Measurements from ENCODE around the gene RNGTT. TPM values are rescaled to one million over a fixed set of nuclear protein-coding genes. Genes with fewer than 3 reads are reported as not detected.
"Not testable (repeated sequence)": the region's sequence is repeated elsewhere in the genome, so short reads cannot be mapped to it uniquely, and the experiment has no call there.

RNGTT gene
- total RNA-seq, 1 donor, result 28.8 TPM

DNA sequence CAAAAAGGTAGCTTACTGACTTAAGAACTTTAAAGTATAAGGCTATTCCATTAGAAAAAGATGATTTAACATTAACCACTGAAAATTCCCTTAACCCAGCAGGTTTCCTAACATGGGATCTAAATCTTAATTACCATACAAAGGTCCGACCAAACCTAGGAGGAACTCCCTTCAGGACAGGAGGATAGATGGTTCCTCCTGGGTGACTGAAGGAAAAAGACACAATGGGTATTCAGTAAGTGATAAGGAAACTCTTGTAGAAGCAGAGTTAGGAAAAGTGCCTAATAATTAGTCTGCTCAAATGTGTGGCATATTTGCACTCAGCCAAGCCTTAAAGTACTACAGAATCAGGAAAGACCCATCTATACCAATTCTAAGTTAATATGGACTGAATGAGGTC lies 237.0 kb downstream of the RNGTT start:
- not testable (repeated sequence) for H3K27me3 ChIP-seq (ENCODE audit: insufficient read depth, low read length); H3K4me3 ChIP-seq (ENCODE audit: low read length); H3K4me1 ChIP-seq (ENCODE audit: insufficient read depth, low read length); H3K9me3 ChIP-seq (ENCODE audit: low read depth, low read length)

DNA sequence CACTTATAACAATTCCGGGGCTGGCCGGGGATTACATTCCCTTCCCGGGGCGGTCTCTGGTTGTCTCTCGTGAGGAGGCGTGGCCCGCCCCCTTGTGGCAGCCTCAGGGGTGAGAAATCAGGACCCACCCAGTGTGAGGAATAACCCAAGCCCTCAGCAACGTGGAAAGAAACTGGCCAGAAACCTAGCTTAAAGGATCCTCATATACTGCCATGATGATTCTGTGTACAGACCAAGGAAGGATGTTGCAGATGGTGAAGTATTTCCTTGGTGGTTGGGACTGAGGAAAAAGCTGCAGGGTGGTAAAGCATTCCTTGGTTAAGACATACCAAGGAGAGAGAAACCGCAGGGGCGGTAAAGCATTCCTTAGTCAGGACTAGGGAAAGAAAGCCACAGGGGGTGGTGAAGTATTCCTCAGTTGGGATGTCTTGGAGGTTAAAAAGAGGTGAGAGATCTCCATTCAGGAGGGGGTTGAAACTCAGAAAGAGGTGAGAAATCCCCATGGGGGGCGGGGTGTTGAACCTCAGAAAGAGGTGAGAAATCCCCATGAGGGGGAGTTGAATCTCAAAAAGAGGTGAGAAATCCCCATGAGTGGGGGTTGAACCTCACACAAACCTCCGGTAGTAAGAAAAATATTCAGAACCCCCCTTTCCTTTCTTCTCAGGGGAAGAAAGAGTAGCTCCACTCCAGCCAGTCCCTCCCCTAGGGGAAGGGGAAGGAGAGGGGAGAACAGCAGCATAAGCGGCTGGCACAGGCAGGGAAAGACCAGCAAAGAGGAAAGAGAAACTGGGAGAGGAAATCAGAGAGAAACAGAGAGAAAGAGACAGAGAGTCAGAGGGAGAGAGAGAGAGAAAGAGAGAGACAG lies 238.1 kb downstream of the RNGTT start:
- no peak overlapping the region for H3K4me3 ChIP-seq (ENCODE audit: low read length)
- H3K27me3 ChIP-seq (ENCODE audit: insufficient read depth, low read length), result no peaks in the 10 kb centered on the region
- H3K4me1 ChIP-seq (ENCODE audit: insufficient read depth, low read length), result no peaks in the 10 kb centered on the region
- H3K9me3 ChIP-seq (ENCODE audit: low read depth, low read length), result no peaks in the 10 kb centered on the region

DNA sequence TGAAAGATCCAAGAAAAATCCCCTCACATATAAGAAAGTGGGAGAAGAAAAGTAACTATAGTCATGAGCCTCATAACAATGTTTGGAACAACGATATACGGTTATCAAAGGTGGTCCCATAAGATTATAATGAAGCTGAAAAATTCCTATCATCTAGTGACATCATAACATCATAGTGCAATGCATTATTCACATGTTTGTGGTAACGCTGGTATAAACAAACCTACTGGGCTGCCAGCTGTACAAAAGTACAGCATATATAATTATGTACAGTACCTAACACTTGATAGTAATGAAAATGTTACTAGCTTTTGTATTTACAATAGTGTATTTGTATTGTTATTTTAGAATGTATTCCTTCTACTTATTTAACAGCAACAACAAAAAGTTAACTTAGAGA lies 240.7 kb downstream of the RNGTT start:
- no peak overlapping the region for H3K4me3 ChIP-seq (ENCODE audit: low read length)
- no peaks in the 10 kb centered on the region for H3K9me3 ChIP-seq (ENCODE audit: low read depth, low read length)
- no peaks in the 10 kb centered on the region for H3K4me1 ChIP-seq (ENCODE audit: insufficient read depth, low read length)
- H3K27me3 ChIP-seq (ENCODE audit: insufficient read depth, low read length), result no peaks in the 10 kb centered on the region

GRCh38 chr6:88716399-88716798 lies 247.0 kb downstream of the RNGTT start:
- H3K4me1 ChIP-seq (ENCODE audit: insufficient read depth, low read length); H3K9me3 ChIP-seq (ENCODE audit: low read depth, low read length); H3K27me3 ChIP-seq (ENCODE audit: insufficient read depth, low read length); H3K4me3 ChIP-seq (ENCODE audit: low read length): not testable (repeated sequence)

GRCh38 chr6:88712243-88712936 lies 251.0 kb downstream of the RNGTT start:
- H3K9me3 ChIP-seq (ENCODE audit: low read depth, low read length), result no peaks in the 10 kb centered on the region
- H3K4me3 ChIP-seq (ENCODE audit: low read length), result no peak overlapping the region
- no peaks in the 10 kb centered on the region for H3K27me3 ChIP-seq (ENCODE audit: insufficient read depth, low read length)
- no peaks in the 10 kb centered on the region for H3K4me1 ChIP-seq (ENCODE audit: insufficient read depth, low read length)

DNA sequence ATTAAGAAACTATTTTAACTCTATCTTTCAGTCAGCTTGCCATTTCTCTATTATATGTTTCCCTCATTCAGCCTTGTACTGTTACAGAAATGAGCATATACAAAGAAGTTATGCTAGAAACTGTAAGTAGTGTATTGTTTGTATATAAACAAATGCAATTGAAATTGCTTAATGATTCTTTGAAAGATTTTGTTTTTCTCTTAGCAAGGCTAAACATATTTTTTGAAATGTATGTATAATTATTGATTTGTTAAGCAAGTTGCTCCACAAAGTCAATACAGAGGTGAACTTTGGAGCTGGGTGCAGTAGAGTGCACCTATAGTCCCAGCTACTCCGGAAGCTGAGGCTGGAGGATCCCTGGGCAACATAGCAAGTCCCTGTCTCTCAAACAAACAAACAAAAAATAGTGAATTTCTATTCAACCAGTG lies 253.6 kb downstream of the RNGTT start:
- Histone ChIP-seq H3K4me3 (ENCODE audit: low read length) (no peak overlapping the region), H3K4me1 (ENCODE audit: insufficient read depth, low read length) (no peaks in the 10 kb centered on the region), H3K9me3 (ENCODE audit: low read depth, low read length) (no peaks in the 10 kb centered on the region), H3K27me3 (ENCODE audit: insufficient read depth, low read length) (no peaks in the 10 kb centered on the region)

DNA sequence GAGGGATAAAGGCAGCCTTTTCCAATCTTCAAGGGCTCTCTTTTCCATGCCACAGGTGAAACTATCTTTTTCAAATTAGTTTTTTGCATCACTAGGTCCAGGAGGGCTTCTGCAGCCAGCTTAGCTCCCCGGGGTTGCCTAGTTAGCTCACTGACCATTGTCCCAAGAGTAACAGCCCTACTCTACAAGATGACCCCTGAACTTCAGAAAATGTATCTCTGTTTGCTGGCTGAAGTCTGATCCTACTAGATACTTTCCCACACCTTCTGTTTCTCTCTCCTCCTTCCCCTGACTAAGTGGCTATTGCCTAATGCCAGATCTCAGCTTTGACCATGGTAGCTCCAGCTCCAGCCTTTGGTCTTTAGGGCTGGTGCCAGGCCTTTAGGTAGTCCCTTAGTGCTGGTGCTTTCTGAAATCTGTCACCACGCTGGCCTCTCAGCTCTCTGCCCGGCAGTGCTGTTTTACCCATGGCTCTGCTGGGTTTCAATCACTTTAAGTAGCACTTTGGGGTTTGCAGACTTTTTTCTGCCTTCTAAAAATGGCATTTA lies 255.1 kb downstream of the RNGTT start:
- H3K9me3 ChIP-seq (ENCODE audit: low read depth, low read length), result no peaks in the 10 kb centered on the region
- no peaks in the 10 kb centered on the region for H3K27me3 ChIP-seq (ENCODE audit: insufficient read depth, low read length)
- no peak overlapping the region for H3K4me3 ChIP-seq (ENCODE audit: low read length)
- H3K4me1 ChIP-seq (ENCODE audit: insufficient read depth, low read length), result no peaks in the 10 kb centered on the region

- no peaks in the 10 kb centered on the region for H3K27me3 ChIP-seq (ENCODE audit: insufficient read depth, low read length)
- H3K4me1 ChIP-seq (ENCODE audit: insufficient read depth, low read length), result no peaks in the 10 kb centered on the region
- no peaks in the 10 kb centered on the region for H3K9me3 ChIP-seq (ENCODE audit: low read depth, low read length)
- no peak overlapping the region for H3K4me3 ChIP-seq (ENCODE audit: low read length)
These were observed 257.8 kb downstream of the RNGTT start for GRCh38 chr6:88705601-88706000.

- Histone ChIP-seq H3K9me3 (ENCODE audit: low read depth, low read length) (no peaks in the 10 kb centered on the region), H3K27me3 (ENCODE audit: insufficient read depth, low read length) (no peaks in the 10 kb centered on the region), H3K4me1 (ENCODE audit: insufficient read depth, low read length) (no peaks in the 10 kb centered on the region), H3K4me3 (ENCODE audit: low read length) (no peak overlapping the region)
These were observed 258.4 kb downstream of the RNGTT start for GRCh38 chr6:88704980-88705379.

DNA sequence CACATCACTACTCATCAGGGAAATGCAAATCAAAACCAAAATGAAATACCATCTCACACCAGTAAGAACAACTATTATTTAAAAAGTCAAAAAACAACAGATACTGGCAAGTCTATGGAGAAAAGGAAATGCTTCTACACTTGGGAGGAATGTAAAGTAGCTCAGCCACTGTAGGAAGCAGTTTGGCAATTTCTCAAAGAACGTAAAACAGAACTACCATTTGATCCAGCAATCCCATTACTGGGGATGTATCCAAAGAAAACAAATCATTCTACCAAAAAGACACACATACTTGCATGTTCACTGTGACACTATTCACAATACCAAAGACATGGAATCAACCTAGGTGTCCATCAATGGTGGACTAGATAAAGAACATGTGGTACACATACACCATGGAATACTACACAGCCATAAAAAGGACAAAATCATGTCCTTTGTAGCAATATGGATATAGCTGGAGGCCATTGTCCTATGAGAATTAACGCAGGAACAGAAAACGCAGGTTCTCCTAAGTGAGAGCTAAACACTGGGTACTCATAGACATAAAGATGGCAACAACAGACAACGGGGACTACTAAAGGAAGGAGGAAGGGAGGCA lies 260.4 kb downstream of the RNGTT start:
- no peaks in the 10 kb centered on the region for H3K27me3 ChIP-seq (ENCODE audit: insufficient read depth, low read length)
- H3K4me3 ChIP-seq (ENCODE audit: low read length), result no peak overlapping the region
- H3K9me3 ChIP-seq (ENCODE audit: low read depth, low read length), result no peaks in the 10 kb centered on the region
- no peaks in the 10 kb centered on the region for H3K4me1 ChIP-seq (ENCODE audit: insufficient read depth, low read length)

DNA sequence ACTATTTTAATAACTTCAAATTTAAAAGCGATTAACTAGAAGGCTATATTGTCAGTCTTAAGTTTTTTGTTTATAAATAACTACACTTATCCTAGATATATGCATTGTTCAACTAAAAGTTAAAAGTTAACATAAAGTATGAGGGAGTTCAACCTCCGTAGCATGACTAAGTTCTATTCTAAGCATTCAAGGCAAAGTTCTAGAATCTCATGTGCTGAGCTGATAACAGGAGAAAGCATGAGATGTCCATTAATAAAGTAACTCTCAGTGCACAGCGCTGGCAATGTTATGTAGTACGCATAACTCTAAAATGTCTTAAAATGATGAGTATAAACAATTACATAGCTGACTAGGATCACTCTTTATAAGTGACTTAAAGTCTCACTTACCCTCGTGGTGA lies 264.8 kb downstream of the RNGTT start:
- no peaks in the 10 kb centered on the region for H3K4me1 ChIP-seq (ENCODE audit: insufficient read depth, low read length)
- H3K27me3 ChIP-seq (ENCODE audit: insufficient read depth, low read length), result no peaks in the 10 kb centered on the region
- H3K4me3 ChIP-seq (ENCODE audit: low read length), result no peak overlapping the region

GRCh38 chr6:88695937-88696336 lies 267.5 kb downstream of the RNGTT start:
- Histone ChIP-seq H3K27me3 (ENCODE audit: insufficient read depth, low read length) (no peaks in the 10 kb centered on the region), H3K4me3 (ENCODE audit: low read length) (no peak overlapping the region), H3K9me3 (ENCODE audit: low read depth, low read length) (peaks cover 5% of the 10 kb centered on the region), H3K4me1 (ENCODE audit: insufficient read depth, low read length) (no peaks in the 10 kb centered on the region)

More for the DNA sequence above, 264.8 kb downstream of the RNGTT start:
- H3K9me3 ChIP-seq (ENCODE audit: low read depth, low read length), result peaks cover 5% of the 10 kb centered on the region

DNA sequence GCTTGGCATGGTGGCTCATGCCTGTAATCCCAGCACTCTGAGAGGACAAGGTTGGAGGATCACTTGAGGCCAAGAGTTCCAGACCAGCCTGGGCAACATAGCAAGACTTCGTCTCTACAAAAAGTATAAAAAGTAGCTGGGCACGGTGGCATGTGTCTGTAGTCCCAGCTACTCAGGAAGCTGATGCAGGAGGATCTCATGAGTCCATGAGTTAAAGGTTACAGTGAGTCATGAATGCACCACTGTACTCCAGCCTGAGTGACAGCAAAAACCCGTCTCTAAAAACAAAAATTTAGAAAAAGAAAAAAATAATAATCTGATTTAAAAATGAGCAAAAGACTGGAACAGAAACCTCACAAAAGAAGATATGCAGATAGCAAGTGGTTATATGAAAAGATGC lies 279.7 kb downstream of the RNGTT start:
- H3K27me3 ChIP-seq (ENCODE audit: insufficient read depth, low read length), result no peaks in the 10 kb centered on the region
- H3K4me1 ChIP-seq (ENCODE audit: insufficient read depth, low read length), result no peaks in the 10 kb centered on the region
- no peak overlapping the region for H3K4me3 ChIP-seq (ENCODE audit: low read length)
- H3K9me3 ChIP-seq (ENCODE audit: low read depth, low read length), result no peaks in the 10 kb centered on the region

DNA sequence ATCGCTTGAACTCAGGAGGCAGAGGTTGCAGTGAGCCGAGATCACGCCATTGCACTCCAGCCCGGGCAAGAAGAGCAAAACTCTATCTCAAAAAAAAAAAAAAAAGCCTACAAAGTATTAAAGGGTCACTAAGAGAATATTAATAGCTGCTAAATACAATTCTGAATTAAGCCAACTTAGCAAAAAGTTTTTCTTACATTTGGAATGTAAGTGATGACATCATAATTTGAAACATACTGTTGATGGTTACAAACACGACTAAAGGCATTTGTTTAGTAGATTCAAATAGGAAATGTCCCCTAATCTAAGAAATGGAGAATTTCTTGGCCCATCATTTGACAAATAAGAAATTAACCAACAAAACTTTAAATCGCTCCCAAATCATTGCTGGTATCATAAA lies 282.8 kb downstream of the RNGTT start:
- Histone ChIP-seq H3K4me3 (ENCODE audit: low read length) (no peak overlapping the region), H3K4me1 (ENCODE audit: insufficient read depth, low read length) (no peaks in the 10 kb centered on the region), H3K9me3 (ENCODE audit: low read depth, low read length) (no peaks in the 10 kb centered on the region), H3K27me3 (ENCODE audit: insufficient read depth, low read length) (no peaks in the 10 kb centered on the region)

GRCh38 chr6:88679841-88680240 lies 283.6 kb downstream of the RNGTT start:
- Histone ChIP-seq H3K4me3 (ENCODE audit: low read length) (no peak overlapping the region), H3K4me1 (ENCODE audit: insufficient read depth, low read length) (no peaks in the 10 kb centered on the region), H3K9me3 (ENCODE audit: low read depth, low read length) (no peaks in the 10 kb centered on the region), H3K27me3 (ENCODE audit: insufficient read depth, low read length) (no peaks in the 10 kb centered on the region)
